Measurements from ENCODE around the gene GMIP.
A peak's percentile ranks its signal among the peaks of the same experiment; 100 is the strongest.
"Not testable (repeated sequence)": the region's sequence is repeated elsewhere in the genome, so short reads cannot be mapped to it uniquely, and the experiment has no call there.

Gene GMIP

DNA sequence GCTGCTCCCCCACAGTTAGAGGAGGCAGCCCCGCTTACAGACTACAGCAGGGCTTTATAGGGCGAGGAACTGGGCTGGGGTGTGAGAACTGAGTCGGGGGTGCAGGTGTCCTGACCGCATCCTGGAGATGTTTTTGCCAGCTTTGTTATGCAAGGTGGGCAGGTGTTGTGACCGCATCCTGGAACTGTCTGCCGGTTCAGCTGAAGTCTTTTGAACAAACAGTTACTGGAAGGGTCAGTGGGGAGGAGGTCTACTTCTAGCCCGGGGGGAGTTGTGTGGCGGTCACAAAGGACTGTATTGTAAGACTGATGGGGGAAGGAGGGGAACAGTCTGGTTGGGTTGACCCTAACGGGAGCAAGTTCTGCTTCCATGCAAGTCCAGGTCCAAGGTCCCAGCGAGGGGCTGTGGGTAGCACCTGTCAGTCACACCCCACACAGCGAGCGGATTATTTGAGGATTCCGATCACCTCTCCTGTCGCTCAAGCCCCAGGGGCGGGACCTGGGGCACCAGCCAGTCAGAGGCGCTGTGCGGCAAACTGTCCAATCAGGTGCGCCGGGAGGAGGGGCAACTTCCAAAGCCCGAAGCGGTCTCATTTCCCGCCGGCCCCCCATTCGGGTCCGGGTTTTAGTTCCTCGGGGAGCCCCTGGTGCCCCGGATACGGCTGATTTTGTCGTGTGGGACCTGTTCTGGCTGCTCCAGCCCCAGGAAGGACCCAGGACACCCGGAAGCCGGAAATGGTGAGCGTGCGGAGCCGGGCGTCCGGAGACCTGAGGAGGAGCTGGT lies 25.0 kb upstream of the GMIP start, which contains the start of gene ZNF101:
Gene ZNF101, plus strand, starts transcription at position 610 of the 783 bp plus-strand sequence. Its CDS starts 125 bp downstream, at position 735.
- Mint-ChIP-seq H3K36me3 (ENCODE audit: insufficient read depth) (peaks cover 73% of the 10 kb centered on the region), H3K4me1 (ENCODE audit: low read depth in 2 of 2) (peaks cover 25 to 41% of the 10 kb centered on the region in 2 donors), H3K9me3 (no peaks in the 10 kb centered on the region), H3K27ac (peak within 1 kb of the TSS; percentile 84 to 95), H3K4me3 (peak within 1 kb of the TSS; percentile 80 to 98), H3K27me3 (no peaks in the 10 kb centered on the region)
- peak; percentile 92 for DNase-seq
- ATAC-seq (replicated peaks) = peak; percentile 67

GRCh38 chr19:19665420-19665948 lies 22.0 kb upstream of the GMIP start:
- not testable (repeated sequence) for H3K9me3 Mint-ChIP-seq; H3K27me3 Mint-ChIP-seq; H3K27ac Mint-ChIP-seq; DNase-seq; ATAC-seq (replicated peaks)
- Mint-ChIP-seq H3K36me3 (ENCODE audit: insufficient read depth) (peaks cover 68% of the 10 kb centered on the region), H3K4me3 (peak overlapping the region in 1 of 2 donors; percentile 46), H3K4me1 (ENCODE audit: low read depth in 2 of 2) (peaks cover 38 to 46% of the 10 kb centered on the region in 2 donors)

GRCh38 chr19:19663256-19664120 lies 20.0 kb upstream of the GMIP start, which contains the start of gene ATP13A1:
ATP13A1 (minus strand) TSS chr19:19663676; CDS start chr19:19663666, 10 bp downstream.
- H3K4me1 Mint-ChIP-seq (ENCODE audit: low read depth in 2 of 2) = peaks cover 28 to 36% of the 10 kb centered on the region in 2 donors
- ATAC-seq (replicated peaks) (peak; percentile 71), DNase-seq (peak; percentile 92 to 94 (median 93))
- H3K27me3 Mint-ChIP-seq = no peaks in the 10 kb centered on the region
- H3K9me3 Mint-ChIP-seq = no peaks in the 10 kb centered on the region
- H3K4me3 Mint-ChIP-seq = peak within 1 kb of the TSS; percentile 72 to 84
- peak within 1 kb of the TSS; percentile 89 to 97 for H3K27ac Mint-ChIP-seq
- peaks cover 67% of the 10 kb centered on the region for H3K36me3 Mint-ChIP-seq (ENCODE audit: insufficient read depth)

DNA sequence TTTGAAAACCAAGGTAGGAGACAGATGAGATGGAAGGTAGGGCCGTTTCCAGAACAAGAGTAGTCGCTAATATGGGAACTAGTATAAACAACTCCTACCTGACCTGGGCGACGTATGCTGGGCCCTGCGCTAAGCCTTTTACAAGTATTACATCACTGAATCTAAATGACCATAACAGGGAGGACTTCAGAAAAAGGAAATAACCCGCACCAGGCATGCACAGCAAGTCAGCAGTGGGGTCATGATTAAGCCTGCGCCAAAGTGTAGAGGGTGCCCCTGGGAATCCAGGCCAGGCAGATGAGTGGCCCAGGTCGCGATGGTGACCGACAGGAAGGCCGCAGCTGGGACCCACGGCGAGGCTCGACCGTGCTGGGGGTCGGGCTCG lies 19.4 kb upstream of the GMIP start:
- ATAC-seq (replicated peaks) = peak; percentile 0
- Mint-ChIP-seq H3K9me3 (no peaks in the 10 kb centered on the region), H3K4me3 (peak overlapping the region; percentile 72 to 84), H3K27ac (peak overlapping the region; percentile 89 to 97), H3K27me3 (no peaks in the 10 kb centered on the region), H3K36me3 (ENCODE audit: insufficient read depth) (peaks cover 67% of the 10 kb centered on the region), H3K4me1 (ENCODE audit: low read depth in 2 of 2) (peaks cover 26 to 30% of the 10 kb centered on the region in 2 donors)
- no peak for DNase-seq

GRCh38 chr19:19662344-19662743 lies 18.9 kb upstream of the GMIP start:
- Mint-ChIP-seq H3K36me3 (ENCODE audit: insufficient read depth) (peaks cover 68% of the 10 kb centered on the region), H3K27me3 (no peaks in the 10 kb centered on the region), H3K4me3 (peak overlapping the region; percentile 72 to 84), H3K9me3 (no peaks in the 10 kb centered on the region), H3K4me1 (ENCODE audit: low read depth in 2 of 2) (peaks cover 26 to 27% of the 10 kb centered on the region in 2 donors), H3K27ac (peak overlapping the region; percentile 89 to 97)
- ATAC-seq (replicated peaks) = no peak
- DNase-seq = no peak

- Mint-ChIP-seq H3K27me3 (no peaks in the 10 kb centered on the region), H3K27ac (peak overlapping the region; percentile 89 to 97), H3K36me3 (ENCODE audit: insufficient read depth) (peaks cover 67% of the 10 kb centered on the region), H3K4me1 (ENCODE audit: low read depth in 2 of 2) (peaks cover 26 to 27% of the 10 kb centered on the region in 2 donors), H3K9me3 (no peaks in the 10 kb centered on the region), H3K4me3 (peak overlapping the region; percentile 72 to 84)
- DNase-seq = peak; percentile 50 to 62 (median 52)
- peak; percentile 28 for ATAC-seq (replicated peaks)
Observed at GRCh38 chr19:19661675-19662251, 18.3 kb upstream of the GMIP start.

DNA sequence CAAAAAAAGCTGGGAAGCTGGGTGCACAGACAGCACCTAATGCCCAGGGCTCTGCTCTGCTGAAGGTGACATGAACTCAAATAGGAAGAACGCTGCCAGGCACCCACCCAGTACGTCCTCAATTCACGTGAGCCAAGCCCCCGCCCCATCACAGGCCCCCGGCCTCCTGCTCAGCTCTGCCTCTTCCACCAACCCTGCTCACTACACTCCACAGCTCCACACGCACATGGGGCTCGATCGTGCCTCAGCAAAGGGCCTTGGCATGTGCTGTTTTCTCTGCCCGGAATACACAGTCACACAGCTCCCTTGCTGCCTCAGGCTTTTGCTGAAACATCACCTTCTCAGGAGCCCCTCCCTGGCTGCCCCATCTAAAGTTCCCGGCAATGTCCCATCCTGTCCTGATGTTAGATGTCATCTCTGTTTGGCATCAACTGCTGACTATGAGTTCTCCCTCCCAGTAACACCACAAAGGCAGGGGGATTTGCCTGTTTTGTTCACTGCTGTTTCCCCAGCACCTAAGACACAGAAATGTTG lies 17.8 kb upstream of the GMIP start:
- no peaks in the 10 kb centered on the region for H3K9me3 Mint-ChIP-seq
- peak overlapping the region; percentile 72 to 84 for H3K4me3 Mint-ChIP-seq
- H3K4me1 Mint-ChIP-seq (ENCODE audit: low read depth in 2 of 2) = peaks cover 24 to 27% of the 10 kb centered on the region in 2 donors
- peaks cover 69% of the 10 kb centered on the region for H3K36me3 Mint-ChIP-seq (ENCODE audit: insufficient read depth)
- ATAC-seq (replicated peaks) = no peak
- no peaks in the 10 kb centered on the region for H3K27me3 Mint-ChIP-seq
- H3K27ac Mint-ChIP-seq = peak overlapping the region; percentile 89 to 97
- DNase-seq = no peak

- Mint-ChIP-seq H3K27me3 (no peaks in the 10 kb centered on the region), H3K4me3 (no peak overlapping the region), H3K27ac (peak overlapping the region in 1 of 2 donors; percentile 89), H3K36me3 (ENCODE audit: insufficient read depth) (peaks cover 71% of the 10 kb centered on the region), H3K9me3 (no peaks in the 10 kb centered on the region), H3K4me1 (ENCODE audit: low read depth in 2 of 2) (peaks cover 24 to 27% of the 10 kb centered on the region in 2 donors)
- ATAC-seq (replicated peaks) = no peak
- no peak for DNase-seq
Observed at GRCh38 chr19:19659646-19660245, 16.3 kb upstream of the GMIP start.

DNA sequence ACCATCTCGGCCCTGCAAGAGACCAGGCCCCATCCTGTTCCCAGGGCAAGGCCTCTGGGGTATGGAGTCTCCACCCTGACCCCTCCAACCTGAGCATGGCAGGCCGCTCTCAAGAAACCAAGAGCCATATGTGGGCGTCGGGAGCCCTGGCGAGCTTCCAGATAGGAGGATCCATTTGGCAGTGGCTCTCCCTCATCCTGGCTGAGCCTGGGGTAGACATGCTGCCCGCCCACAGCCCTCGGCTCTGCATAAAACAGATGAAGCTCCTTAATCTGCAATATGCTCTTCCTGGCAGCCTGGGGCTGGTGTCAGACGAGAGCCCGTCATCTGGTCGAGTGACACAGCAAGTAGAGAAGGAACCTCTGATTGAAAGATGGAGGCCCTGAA lies 13.9 kb upstream of the GMIP start:
- H3K4me1 Mint-ChIP-seq (ENCODE audit: low read depth in 2 of 2) = peaks cover 19 to 21% of the 10 kb centered on the region in 2 donors
- H3K27ac Mint-ChIP-seq = no peak overlapping the region
- DNase-seq = no peak
- H3K27me3 Mint-ChIP-seq = no peaks in the 10 kb centered on the region
- no peak for ATAC-seq (replicated peaks)
- no peak overlapping the region for H3K4me3 Mint-ChIP-seq
- no peaks in the 10 kb centered on the region for H3K9me3 Mint-ChIP-seq
- peaks cover 71% of the 10 kb centered on the region for H3K36me3 Mint-ChIP-seq (ENCODE audit: insufficient read depth)

GRCh38 chr19:19656451-19657396 lies 13.3 kb upstream of the GMIP start:
- Mint-ChIP-seq H3K27ac (peak overlapping the region in 1 of 2 donors; percentile 22), H3K27me3 (no peaks in the 10 kb centered on the region), H3K4me3 (no peak overlapping the region)

DNA sequence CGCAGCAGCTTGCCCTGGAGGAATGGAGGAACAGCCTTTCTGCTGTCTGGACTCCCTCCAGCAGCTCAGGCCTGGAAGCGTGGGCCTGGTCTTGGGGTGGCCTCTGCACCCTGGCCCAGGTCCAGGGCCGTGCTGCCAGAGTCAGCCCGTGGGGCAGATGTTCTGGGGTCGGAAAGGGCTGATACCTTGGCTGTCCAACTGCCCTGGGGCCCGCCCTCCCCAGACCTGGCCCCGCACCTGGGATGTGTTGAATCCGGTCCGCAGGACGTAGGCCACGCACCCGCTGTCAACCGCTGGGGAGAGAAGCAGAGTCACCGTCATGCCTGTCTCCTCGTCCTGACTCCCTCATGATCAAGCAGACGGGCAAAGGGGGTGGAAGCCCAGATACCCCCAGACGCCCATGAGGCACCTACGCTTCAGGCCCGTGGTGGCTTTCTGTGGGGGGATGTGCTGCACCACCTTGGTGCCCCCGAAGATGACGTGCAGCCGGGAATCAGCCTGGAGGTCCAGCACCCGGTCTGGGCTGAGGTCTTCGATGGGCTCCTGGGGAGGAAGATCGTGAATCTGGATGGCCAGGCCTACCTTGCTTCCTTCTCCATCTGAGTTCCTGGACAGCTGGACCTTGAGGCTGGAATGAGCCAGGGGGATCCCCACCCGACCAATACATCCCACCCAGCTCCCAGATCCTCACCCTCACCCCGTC lies 12.3 kb upstream of the GMIP start:
- no peak for ATAC-seq (replicated peaks)
- Mint-ChIP-seq H3K27ac (no peak overlapping the region), H3K9me3 (no peaks in the 10 kb centered on the region), H3K36me3 (ENCODE audit: insufficient read depth) (peaks cover 70% of the 10 kb centered on the region), H3K27me3 (no peaks in the 10 kb centered on the region), H3K4me1 (ENCODE audit: low read depth in 2 of 2) (peaks cover 4 to 5% of the 10 kb centered on the region in 2 donors), H3K4me3 (no peak overlapping the region)
- DNase-seq = no peak

More at GRCh38 chr19:19656451-19657396, 13.3 kb upstream of the GMIP start:
- H3K36me3 Mint-ChIP-seq (ENCODE audit: insufficient read depth) = peaks cover 71% of the 10 kb centered on the region
- H3K9me3 Mint-ChIP-seq = no peaks in the 10 kb centered on the region
- no peak for ATAC-seq (replicated peaks)
- H3K4me1 Mint-ChIP-seq (ENCODE audit: low read depth in 2 of 2) = peaks cover 13 to 15% of the 10 kb centered on the region in 2 donors
- no peak for DNase-seq

Measured in effector memory CD8-positive, alpha-beta T cell (primary cell).